ENCODE results near the gene ZDHHC14.
"Not testable (repeated sequence)": the region's sequence is repeated elsewhere in the genome, so short reads cannot be mapped to it uniquely, and the experiment has no call there.

ZDHHC14 gene

DNA sequence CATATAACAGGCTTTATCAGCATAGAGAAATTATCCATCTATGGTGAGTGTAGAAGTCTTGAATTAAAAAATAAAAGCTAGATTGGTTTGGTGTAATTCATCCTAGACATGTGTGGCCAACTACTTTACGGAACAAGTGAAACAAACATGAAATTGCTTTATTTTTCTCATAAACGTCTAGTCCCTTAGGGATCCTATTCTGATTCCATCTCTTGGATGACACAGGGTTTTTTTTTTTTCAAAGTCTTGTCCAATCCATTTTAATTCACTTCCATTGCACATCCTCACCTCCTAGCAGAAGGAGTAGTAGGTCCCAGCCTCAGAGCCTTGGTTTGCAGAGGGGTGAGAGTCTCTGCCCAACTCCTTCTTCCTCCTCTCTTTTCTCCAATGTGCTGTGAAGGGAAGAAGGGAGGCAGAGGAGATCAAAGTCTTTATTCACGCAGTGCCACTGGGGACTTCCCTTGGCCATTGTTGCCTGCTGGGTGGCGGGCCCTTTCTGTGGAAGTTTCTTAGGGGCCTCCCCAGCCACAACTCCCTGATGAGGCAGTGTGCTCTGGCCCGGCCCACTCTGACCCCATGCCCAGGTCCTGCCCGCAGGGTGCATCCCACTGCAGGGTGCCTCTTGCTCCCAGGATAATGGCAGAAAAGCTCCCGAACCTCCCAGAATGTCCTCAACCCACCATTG lies 337.7 kb downstream of the ZDHHC14 start:
- no peak for DNase-seq (ENCODE audit: low spot score)

DNA sequence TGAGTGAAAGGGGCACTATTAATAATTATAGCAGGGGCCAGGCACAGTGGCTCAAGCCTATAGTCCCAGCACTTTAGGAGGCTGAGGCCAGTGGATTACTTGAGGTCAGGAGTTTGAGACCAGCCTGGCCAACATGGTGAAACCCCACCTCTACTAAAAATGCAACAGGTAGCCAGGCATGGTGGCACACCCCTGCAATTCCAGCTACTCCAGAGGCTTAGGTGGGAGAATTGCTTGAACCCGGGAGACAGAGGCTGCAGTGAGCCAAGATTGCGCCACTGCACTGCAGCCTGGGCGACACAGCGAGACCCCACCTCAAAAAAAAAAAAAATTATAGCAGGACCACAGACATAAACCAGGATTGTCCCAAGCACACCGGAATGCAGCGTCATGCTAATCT lies 340.0 kb downstream of the ZDHHC14 start:
- DNase-seq (ENCODE audit: low spot score) = not testable (repeated sequence)

DNA sequence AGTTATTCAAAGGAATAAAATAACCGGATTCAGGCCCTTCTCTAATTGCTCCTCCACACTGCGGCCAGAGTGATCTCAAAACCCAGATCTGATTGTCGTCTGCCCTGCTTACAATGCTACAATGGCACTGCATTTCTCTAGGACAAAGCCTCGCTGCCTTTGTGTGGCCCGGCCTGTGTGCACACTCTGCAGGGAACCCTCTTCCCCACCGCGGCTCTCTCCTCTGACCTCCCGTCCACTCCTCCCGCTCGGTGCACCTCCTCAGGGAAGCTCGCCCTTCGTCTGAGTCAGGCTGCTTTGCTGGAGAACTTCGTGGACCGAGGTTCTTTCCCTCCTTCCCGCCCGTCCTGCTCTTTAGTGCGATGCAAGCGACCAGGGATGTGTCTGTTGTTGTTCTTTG lies 340.4 kb downstream of the ZDHHC14 start:
- no peak for DNase-seq (ENCODE audit: low spot score)

DNA sequence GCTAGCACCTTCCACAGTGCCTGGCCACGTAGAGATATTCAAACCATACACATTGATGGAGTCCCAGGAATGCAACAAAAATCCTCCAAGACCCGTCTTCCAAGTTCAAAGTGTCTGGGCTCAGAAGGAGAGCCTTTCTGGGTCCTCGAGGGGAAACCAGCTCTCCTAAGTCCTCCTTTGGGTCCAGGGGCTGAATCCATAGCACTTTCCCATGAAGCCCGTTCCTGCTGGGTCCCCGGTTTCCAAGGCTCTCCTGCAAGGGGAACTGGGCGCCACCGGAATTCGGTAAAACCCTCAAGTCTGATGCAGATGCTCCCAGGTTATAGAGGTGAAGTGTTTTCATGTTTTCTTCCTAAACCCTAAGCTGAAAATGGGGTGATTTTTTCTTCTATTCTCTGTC lies 340.8 kb downstream of the ZDHHC14 start:
- no peak for DNase-seq (ENCODE audit: low spot score)

DNA sequence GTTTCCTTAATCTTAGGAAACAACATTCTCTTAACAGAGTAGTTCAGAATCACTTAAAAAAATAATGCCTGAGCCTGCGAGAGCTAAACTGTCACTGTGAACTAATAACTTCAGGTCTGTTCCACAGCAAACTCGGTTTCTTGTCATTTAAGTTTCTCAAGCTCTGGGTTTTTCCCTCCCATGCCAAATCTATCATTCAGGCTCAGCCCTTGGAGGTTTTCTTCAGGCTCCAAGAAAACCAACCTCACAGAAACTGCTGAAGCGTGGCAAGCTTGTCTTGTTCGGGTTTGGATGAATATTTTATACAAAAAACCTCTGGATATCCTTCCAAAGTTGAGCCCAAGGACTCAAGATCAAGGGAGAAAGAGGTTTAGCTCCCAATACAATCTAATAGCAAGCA lies 342.4 kb downstream of the ZDHHC14 start:
- no peak for DNase-seq (ENCODE audit: low spot score)

DNA sequence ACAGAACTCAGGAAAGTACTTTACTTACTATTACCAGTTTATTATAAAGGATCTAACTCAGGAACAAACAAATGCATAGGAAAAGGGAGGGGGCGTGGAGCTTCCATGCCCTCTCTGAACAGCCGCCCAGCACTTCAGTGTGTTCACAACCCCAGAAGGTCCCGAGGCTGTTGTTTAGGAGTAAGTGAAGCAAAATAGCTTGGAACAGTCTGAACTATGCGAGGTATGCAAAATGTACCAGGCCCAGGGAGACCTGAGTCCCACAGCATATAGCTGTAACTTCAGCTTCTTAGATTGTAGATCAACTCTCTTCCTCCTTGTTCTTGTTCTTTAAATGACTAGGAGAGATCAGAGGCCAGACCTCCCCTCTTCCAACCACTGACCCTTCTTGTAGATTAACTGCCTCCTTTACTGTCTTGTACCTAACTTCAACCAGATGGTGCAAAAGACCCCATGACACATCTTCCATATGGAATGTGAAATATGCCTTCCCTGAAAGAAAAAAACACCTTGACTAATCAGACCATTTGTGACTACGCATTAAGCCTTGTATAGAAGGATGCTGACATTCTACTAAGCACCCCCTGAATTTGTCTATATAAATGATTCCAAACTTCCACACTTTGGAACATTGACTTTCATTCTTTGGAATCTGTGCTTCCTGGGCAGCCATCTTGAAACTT lies 343.3 kb downstream of the ZDHHC14 start:
- no peak for DNase-seq (ENCODE audit: low spot score)

DNA sequence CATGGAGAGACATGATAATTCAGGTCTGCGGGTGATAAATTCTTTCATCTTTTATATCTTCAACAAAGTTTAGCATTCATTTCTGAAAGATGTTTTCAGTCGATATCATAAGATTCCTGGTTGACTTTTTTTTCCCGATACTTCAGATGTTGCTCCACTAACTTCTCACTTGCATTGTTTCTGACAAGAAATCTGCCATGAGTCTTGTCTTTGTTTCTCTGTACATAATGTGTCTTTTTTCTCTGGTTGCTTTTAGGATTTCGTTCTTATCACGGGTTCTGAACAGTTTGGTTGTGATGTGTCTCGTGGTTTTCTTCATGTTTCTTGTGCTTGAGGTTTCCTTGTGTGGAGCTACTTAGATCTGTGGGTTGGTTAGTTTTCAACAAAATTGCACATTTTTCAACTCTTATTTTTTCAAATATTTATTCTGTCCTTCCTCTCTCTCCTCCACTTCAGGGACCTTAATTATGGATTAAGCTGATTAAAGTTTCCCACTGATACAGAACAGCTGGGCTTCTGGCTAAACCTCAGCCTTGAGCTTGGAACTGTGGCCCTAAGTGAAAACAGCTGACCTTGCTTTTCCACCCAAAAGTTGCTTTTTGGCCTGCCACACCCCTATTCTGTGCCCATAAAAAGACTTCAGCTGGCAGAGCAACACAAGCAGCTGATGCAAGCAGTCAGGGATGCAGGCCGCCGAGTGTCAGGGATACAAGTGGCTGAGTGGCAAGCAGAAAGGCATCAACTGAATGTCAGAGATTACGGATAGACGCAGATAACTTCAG lies 344.2 kb downstream of the ZDHHC14 start:
- no peak for DNase-seq (ENCODE audit: low spot score)

DNA sequence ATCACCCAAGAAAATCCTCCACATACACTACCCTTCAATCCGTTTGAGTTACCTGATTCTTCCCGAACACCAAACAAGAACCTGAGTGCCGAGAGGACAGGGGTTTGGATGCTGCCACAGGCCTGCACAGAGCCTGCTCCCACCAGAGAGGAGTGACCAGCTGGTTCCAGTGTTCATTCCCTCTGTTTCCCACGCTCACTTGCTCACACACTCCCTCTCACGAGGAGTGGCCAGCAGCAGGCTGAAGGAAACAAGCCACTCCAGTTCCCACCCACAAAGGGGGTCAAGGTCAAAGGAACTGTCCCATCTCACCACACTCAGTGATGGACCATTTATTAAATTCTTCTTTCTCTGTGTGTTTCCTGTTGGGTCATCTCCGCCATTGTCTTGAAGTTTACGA lies 344.8 kb downstream of the ZDHHC14 start:
- no peak for DNase-seq (ENCODE audit: low spot score)

DNA sequence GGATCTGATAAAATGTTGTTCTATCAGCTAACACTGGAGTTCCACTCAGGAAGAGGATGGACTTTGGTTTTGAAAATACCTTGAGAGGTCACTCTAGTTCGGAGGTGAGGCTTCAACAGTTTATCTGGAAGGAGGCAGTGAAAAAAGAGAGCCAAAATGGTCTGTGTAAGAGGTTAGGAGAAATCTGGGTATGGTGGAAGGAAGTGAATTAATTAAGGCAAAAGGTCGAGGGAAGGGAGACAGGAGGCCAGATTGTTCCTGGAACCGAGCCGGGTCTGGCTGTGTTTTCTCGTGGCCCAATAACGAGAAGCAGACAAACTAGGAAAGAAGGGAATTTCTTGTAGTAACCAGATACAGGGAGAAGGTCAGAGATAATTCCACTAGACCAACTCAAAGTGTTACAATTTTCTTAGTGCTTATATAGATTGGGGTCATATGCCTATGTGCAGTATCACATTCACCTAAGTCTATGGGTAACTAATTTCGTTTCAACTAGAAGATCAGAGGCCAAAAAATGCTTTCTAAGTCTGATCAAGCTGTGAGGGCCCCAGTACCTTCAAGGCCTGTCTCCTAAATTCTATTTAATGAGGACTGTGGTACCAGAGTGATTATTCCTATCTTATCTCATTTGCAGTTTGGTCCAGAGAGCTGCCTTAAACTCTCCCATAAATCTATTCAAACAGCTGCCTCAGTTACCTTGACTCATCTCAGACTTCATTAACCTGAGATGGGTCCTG lies 346.1 kb downstream of the ZDHHC14 start:
- DNase-seq (ENCODE audit: low spot score) = no peak

Data from D341Med (cell line).